Measurements from ENCODE around the gene BARHL1. TPM values are rescaled to one million over a fixed set of nuclear protein-coding genes. Genes with fewer than 3 reads are reported as not detected.

The BARHL1 gene
- total RNA-seq, 4 donors from 2014 or later = not detected

DNA sequence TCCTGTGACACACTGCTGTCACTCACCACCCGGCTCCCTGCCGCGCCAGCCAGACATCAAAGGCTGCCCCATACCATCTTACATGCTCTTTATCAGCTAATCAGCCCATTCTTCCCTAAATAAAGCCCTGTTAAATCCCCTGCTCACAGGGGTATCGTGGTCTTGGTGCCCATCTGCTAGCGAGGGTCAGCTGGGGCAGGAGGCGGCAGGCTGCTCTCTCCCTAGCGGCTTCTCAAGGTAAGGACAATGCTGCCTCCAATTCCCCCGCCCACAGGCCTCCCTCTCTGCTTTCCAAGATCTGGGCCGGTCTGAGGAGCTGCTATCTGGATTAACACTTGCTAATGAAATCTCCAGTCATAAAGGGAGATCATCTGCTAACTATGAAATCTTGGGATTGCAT is 26.8 kb downstream of the BARHL1 start:
- in situ Hi-C loops (cut with MboI; ENCODE audit: low sequenced_read_pairs in 4 of 4) = no loop called here

GRCh38 chr9:132609829-132610228 is 27.4 kb downstream of the BARHL1 start:
- in situ Hi-C loops (cut with MboI; ENCODE audit: low sequenced_read_pairs in 4 of 4) (no loop called here), intact Hi-C loops (cut with DNase I; ENCODE audit: low total_unique reads) (no loop called here)
- TF ChIP-seq POLR2A (IDR thresholded peaks at IDR 0.05) = no peak
- TF ChIP-seq, protein P1, sequence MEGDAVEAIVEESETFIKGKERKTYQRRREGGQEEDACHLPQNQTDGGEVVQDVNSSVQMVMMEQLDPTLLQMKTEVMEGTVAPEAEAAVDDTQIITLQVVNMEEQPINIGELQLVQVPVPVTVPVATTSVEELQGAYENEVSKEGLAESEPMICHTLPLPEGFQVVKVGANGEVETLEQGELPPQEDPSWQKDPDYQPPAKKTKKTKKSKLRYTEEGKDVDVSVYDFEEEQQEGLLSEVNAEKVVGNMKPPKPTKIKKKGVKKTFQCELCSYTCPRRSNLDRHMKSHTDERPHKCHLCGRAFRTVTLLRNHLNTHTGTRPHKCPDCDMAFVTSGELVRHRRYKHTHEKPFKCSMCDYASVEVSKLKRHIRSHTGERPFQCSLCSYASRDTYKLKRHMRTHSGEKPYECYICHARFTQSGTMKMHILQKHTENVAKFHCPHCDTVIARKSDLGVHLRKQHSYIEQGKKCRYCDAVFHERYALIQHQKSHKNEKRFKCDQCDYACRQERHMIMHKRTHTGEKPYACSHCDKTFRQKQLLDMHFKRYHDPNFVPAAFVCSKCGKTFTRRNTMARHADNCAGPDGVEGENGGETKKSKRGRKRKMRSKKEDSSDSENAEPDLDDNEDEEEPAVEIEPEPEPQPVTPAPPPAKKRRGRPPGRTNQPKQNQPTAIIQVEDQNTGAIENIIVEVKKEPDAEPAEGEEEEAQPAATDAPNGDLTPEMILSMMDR (IDR thresholded peaks at IDR 0.05 in 4 of 5, conservative IDR thresholded peaks at IDR 0.05 in 1 of 5) = no peak
- H3K4me3 ChIP-seq = no peak overlapping the region
- no peaks in the 10 kb centered on the region for H3K27me3 ChIP-seq
- ATAC-seq (no peak), DNase-seq (no peak)
- H3K4me1 ChIP-seq = no peaks in the 10 kb centered on the region
- no peak overlapping the region for H3K27ac ChIP-seq
- no peaks in the 10 kb centered on the region for H3K9me3 ChIP-seq
- peaks cover 0 to 74% of the 10 kb centered on the region in 2 donors for H3K36me3 ChIP-seq

More for the DNA sequence above, 26.8 kb downstream of the BARHL1 start:
- ATAC-seq (no peak), DNase-seq (no peak)
- no peak overlapping the region for H3K27ac ChIP-seq
- no peak overlapping the region for H3K4me3 ChIP-seq
- intact Hi-C loops (cut with DNase I; ENCODE audit: low total_unique reads) = no loop called here
- no peaks in the 10 kb centered on the region for H3K4me1 ChIP-seq
- no peaks in the 10 kb centered on the region for H3K9me3 ChIP-seq
- H3K27me3 ChIP-seq = no peaks in the 10 kb centered on the region
- TF ChIP-seq, protein P1 (IDR thresholded peaks at IDR 0.05 in 4 of 5, conservative IDR thresholded peaks at IDR 0.05 in 1 of 5) = no peak
- TF ChIP-seq POLR2A (IDR thresholded peaks at IDR 0.05) = no peak
- H3K36me3 ChIP-seq = peaks cover 0 to 69% of the 10 kb centered on the region in 2 donors

- intact Hi-C loops (cut with DNase I; ENCODE audit: low total_unique reads) = no loop called here
- H3K4me1 ChIP-seq = no peaks in the 10 kb centered on the region
- ATAC-seq = no peak
- peaks cover 0 to 82% of the 10 kb centered on the region in 2 donors for H3K36me3 ChIP-seq
- in situ Hi-C loops (cut with MboI; ENCODE audit: low sequenced_read_pairs in 4 of 4) = no loop called here
- DNase-seq = no peak
- H3K27ac ChIP-seq = no peak overlapping the region
- no peaks in the 10 kb centered on the region for H3K9me3 ChIP-seq
- TF ChIP-seq POLR2A (IDR thresholded peaks at IDR 0.05) = no peak
- TF ChIP-seq, protein P1 (IDR thresholded peaks at IDR 0.05 in 4 of 5, conservative IDR thresholded peaks at IDR 0.05 in 1 of 5) = no peak
- no peak overlapping the region for H3K4me3 ChIP-seq
- no peaks in the 10 kb centered on the region for H3K27me3 ChIP-seq
These were observed 28.3 kb downstream of the BARHL1 start for GRCh38 chr9:132610661-132611060.

- intact Hi-C loops (cut with DNase I; ENCODE audit: low total_unique reads) = no loop called here
- DNase-seq = no peak
- TF ChIP-seq, protein P1 (IDR thresholded peaks at IDR 0.05 in 4 of 5, conservative IDR thresholded peaks at IDR 0.05 in 1 of 5) = no peak
- TF ChIP-seq POLR2A (IDR thresholded peaks at IDR 0.05) = no peak
These were observed 31.9 kb downstream of the BARHL1 start for GRCh38 chr9:132614324-132614723.

GRCh38 chr9:132615774-132616173 is 33.4 kb downstream of the BARHL1 start:
- no peaks in the 10 kb centered on the region for H3K9me3 ChIP-seq
- intact Hi-C loops (cut with DNase I; ENCODE audit: low total_unique reads) = no loop called here
- no peaks in the 10 kb centered on the region for H3K27me3 ChIP-seq
- H3K36me3 ChIP-seq = peaks cover 0 to 73% of the 10 kb centered on the region in 2 donors
- in situ Hi-C loops (cut with MboI; ENCODE audit: low sequenced_read_pairs in 4 of 4) = no loop called here
- DNase-seq = no peak
- H3K4me1 ChIP-seq = no peaks in the 10 kb centered on the region
- H3K27ac ChIP-seq = no peak overlapping the region
- ATAC-seq = no peak
- no peak overlapping the region for H3K4me3 ChIP-seq
- TF ChIP-seq, protein P1 (IDR thresholded peaks at IDR 0.05 in 4 of 5, conservative IDR thresholded peaks at IDR 0.05 in 1 of 5) = no peak
- no peak for TF ChIP-seq POLR2A (IDR thresholded peaks at IDR 0.05)

More at GRCh38 chr9:132614324-132614723, 31.9 kb downstream of the BARHL1 start:
- Histone ChIP-seq H3K27ac (no peak overlapping the region), H3K4me3 (no peak overlapping the region), H3K4me1 (no peaks in the 10 kb centered on the region), H3K27me3 (no peaks in the 10 kb centered on the region), H3K36me3 (peaks cover 0 to 84% of the 10 kb centered on the region in 2 donors), H3K9me3 (no peaks in the 10 kb centered on the region)
- in situ Hi-C loops (cut with MboI; ENCODE audit: low sequenced_read_pairs in 4 of 4) = no loop called here
- ATAC-seq = no peak

All from gastrocnemius medialis (tissue), 4 donors.